Esophagus squamous epithelium (tissue), 4 donors: ENCODE data around the gene FBXO2.

Experiments used
- CTCF ChIP-seq, 6 experiments: fragments of 450-650 bp in 4 of 6; fragments of 200-600 bp in 2 of 6; sonication (generic) in 2 of 6; IDR thresholded peaks; one replicate each; pipeline ENCODE4 v1.5.1; 2016 to 2019; ENCODE audit warnings: antibody characterized with exemption in 6 of 6, mild to moderate bottlenecking in 4 of 6, moderate library complexity in 4 of 6
- POLR2A ChIP-seq, 4 donors: fragments of 450-650 bp; IDR thresholded peaks; one replicate each; pipeline ENCODE4 v1.6.1; 2017; ENCODE audit warnings: antibody characterized with exemption in 4 of 4, mild to moderate bottlenecking in 4 of 4, moderate library complexity in 3 of 4

GRCh38 chr1:11682799-11683198 is 28.6 kb upstream of the FBXO2 start:
- TF ChIP-seq POLR2A (IDR thresholded peaks at IDR 0.05), result no peak
- TF ChIP-seq CTCF (IDR thresholded peaks at IDR 0.05), result no peak
